CD4-positive, alpha-beta T cell treated with Interleukin-21 for 1 hour (primary cell): ENCODE measurements around the gene DAZ3.
"Not testable (repeated sequence)": the region's sequence is repeated elsewhere in the genome, so short reads cannot be mapped to it uniquely, and the experiment has no call there.

Source experiments
- DNase-seq: peaks from one replicate; pipeline ENCODE4 v3.0.0-alpha.2; 2020

DAZ3 gene, protein sequence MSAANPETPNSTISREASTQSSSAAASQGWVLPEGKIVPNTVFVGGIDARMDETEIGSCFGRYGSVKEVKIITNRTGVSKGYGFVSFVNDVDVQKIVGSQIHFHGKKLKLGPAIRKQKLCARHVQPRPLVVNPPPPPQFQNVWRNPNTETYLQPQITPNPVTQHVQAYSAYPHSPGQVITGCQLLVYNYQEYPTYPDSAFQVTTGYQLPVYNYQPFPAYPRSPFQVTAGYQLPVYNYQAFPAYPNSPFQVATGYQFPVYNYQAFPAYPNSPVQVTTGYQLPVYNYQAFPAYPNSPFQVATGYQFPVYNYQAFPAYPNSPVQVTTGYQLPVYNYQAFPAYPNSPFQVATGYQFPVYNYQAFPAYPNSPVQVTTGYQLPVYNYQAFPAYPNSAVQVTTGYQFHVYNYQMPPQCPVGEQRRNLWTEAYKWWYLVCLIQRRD

DNA sequence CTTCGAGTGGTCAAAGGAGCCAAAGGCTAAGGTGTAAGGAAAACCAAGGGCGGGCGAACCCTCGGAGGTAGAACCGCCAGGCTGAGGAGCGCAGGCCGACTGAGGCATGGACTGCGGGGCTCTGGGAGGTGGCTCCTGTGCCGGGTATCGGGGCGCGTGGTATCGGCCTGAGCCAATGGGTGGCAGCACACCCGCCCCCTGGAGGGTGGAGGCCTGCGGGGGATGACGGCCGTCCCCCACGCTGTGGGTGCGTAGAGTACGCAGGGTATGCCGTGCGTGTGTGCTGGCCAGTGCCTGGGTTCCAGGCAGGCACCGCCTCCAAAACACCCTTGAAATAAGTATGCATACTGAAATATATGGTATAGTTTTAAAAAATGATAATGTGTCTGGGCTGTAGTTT, at the start of gene DAZ3:
Gene DAZ3, minus strand, starts transcription at position 101 of the 400 bp plus-strand sequence. CDS start 208 bp downstream, outside the sequence.
- not testable (repeated sequence) for DNase-seq

DNA sequence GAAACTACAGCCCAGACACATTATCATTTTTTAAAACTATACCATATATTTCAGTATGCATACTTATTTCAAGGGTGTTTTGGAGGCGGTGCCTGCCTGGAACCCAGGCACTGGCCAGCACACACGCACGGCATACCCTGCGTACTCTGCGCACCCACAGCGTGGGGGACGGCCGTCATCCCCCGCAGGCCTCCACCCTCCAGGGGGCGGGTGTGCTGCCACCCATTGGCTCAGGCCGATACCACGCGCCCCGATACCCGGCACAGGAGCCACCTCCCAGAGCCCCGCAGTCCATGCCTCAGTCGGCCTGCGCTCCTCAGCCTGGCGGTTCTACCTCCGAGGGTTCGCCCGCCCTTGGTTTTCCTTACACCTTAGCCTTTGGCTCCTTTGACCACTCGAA, 20.4 kb upstream of the DAZ3 start, which contains the start of gene DAZ4:
Gene DAZ4, plus strand, starts transcription at position 301 of the 400 bp plus-strand sequence. CDS start 208 bp downstream, outside the sequence.
- DNase-seq = not testable (repeated sequence)

DNA sequence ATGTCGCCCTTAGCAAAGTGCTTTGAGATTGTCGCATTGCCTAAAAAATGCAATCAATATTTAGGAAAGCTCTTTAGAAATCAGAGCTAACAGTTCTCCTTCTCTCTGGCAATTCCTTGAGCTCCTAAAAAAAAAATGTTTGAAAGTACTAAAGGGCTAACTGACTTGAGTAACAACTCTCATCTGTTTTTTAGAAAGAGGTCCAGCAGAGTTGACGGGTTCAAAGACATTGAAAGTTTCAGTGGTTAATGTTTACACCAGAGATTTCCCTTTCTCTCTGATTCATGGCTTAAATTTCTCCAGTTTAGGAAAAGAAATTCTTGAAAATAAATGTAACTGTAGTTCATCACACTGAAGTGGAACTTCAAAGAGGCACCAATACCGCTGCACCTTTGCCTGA, 11.9 kb upstream of the DAZ3 start:
- DNase-seq = not testable (repeated sequence)

DNA sequence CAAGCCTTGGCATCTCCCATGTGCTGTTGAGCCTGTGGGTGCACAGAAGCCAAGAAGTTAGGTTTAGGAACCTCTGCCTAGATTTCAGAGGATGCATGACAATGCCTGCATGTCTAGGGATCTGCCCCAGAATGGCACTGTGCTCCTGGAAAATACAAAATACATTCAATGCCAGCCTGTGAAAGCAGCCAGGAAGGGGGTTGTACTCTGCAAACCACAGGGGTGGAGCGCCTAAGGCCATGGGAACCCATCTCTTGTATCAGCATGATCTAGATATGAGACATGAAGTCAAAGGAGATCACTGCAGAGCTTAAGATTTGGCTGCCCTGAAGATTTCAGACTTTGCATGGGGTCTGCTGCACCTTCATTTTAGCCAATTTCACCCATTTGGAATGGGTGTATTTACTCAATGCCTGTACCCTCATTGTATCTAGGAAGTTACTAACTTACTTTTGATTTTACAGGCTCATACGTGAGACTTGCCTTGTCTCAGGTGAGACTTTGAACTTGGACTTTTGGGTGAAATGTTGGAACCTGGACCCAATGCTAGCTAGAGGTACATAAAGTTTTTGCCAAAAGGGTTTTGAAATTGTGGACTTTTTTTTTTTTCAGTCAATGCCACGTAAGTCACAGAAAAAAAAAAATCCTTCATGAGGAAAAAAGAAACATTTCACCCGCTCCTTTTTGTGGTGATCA, 11.1 kb upstream of the DAZ3 start:
- DNase-seq = not testable (repeated sequence)

DNA sequence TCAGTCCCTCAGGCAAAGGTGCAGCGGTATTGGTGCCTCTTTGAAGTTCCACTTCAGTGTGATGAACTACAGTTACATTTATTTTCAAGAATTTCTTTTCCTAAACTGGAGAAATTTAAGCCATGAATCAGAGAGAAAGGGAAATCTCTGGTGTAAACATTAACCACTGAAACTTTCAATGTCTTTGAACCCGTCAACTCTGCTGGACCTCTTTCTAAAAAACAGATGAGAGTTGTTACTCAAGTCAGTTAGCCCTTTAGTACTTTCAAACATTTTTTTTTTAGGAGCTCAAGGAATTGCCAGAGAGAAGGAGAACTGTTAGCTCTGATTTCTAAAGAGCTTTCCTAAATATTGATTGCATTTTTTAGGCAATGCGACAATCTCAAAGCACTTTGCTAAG, 8.6 kb upstream of the DAZ3 start:
- not testable (repeated sequence) for DNase-seq
